Measurements from ENCODE around the gene GC. TPM values are rescaled to one million over a fixed set of nuclear protein-coding genes. Genes with fewer than 3 reads are reported as not detected.

GC gene
- total and polyA plus RNA-seq, 8 donors: 8.0 to 289 (median 30.3) TPM

- 92 to 97% methylated on average over 2 of the region's 2 CpGs for WGBS, 2 donors
- intact Hi-C loops (cut with DNase I): no loop called here
- no peak overlapping the region for H3K4me3 ChIP-seq
Observed at GRCh38 chr4:71775449-71775848, 8.4 kb downstream of the GC start.

GRCh38 chr4:71774136-71774535 is 9.7 kb downstream of the GC start:
- no peak for ATAC-seq
- WGBS, 2 donors: 43 to 61% methylated on average over 3 of the region's 3 CpGs
- intact Hi-C loops (cut with DNase I): no loop called here
- Histone ChIP-seq H3K9me3 (no peaks in the 10 kb centered on the region), H3K27ac (no peak overlapping the region), H3K4me3 (no peak overlapping the region), H3K4me1 (peaks cover 0 to 20% (median 0%) of the 10 kb centered on the region in 3 donors), H3K36me3 (no peaks in the 10 kb centered on the region), H3K27me3 (no peaks in the 10 kb centered on the region)
- TF ChIP-seq, protein P1, sequence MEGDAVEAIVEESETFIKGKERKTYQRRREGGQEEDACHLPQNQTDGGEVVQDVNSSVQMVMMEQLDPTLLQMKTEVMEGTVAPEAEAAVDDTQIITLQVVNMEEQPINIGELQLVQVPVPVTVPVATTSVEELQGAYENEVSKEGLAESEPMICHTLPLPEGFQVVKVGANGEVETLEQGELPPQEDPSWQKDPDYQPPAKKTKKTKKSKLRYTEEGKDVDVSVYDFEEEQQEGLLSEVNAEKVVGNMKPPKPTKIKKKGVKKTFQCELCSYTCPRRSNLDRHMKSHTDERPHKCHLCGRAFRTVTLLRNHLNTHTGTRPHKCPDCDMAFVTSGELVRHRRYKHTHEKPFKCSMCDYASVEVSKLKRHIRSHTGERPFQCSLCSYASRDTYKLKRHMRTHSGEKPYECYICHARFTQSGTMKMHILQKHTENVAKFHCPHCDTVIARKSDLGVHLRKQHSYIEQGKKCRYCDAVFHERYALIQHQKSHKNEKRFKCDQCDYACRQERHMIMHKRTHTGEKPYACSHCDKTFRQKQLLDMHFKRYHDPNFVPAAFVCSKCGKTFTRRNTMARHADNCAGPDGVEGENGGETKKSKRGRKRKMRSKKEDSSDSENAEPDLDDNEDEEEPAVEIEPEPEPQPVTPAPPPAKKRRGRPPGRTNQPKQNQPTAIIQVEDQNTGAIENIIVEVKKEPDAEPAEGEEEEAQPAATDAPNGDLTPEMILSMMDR (IDR thresholded peaks at IDR 0.05): no peak
- no peak for FAIRE-seq
- DNase-seq: no peak

More at GRCh38 chr4:71775449-71775848, 8.4 kb downstream of the GC start:
- ATAC-seq: no peak
- no peaks in the 10 kb centered on the region for H3K36me3 ChIP-seq
- H3K27ac ChIP-seq: no peak overlapping the region
- H3K4me1 ChIP-seq: peaks cover 0 to 24% (median 0%) of the 10 kb centered on the region in 3 donors
- no peaks in the 10 kb centered on the region for H3K9me3 ChIP-seq
- no peak for FAIRE-seq
- H3K27me3 ChIP-seq: no peaks in the 10 kb centered on the region
- DNase-seq: no peak
- TF ChIP-seq, protein P1 (IDR thresholded peaks at IDR 0.05): no peak

DNA sequence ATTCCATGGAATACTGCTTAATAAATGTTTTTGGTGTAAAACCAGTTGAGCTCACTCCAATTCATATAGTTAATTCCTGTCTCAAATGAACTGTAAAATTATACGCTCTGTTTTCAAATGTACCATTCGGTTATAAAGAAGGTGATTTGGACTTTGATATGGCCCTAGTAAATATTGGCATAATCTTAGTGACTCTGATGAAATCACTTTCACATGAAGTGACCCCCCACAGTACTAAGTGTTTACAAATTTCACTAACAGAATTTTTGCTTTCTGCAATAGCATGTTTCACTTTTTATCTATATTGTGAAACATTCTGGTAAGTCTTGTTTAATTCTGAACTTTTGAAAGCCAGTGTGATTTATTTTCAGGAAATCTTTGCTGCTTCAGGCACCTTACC is 10.9 kb downstream of the GC start:
- H3K9me3 ChIP-seq: no peaks in the 10 kb centered on the region
- no peaks in the 10 kb centered on the region for H3K27me3 ChIP-seq
- DNase-seq (no peak), ATAC-seq (peak in 3 of 4 donors; percentile 21 to 54 (median 36)), FAIRE-seq (no peak)
- no peaks in the 10 kb centered on the region for H3K36me3 ChIP-seq
- intact Hi-C loops (cut with DNase I): no loop called here
- no peak overlapping the region for H3K27ac ChIP-seq
- H3K4me3 ChIP-seq: no peak overlapping the region
- TF ChIP-seq, protein P1 (IDR thresholded peaks at IDR 0.05): no peak
- peaks cover 0 to 20% (median 0%) of the 10 kb centered on the region in 3 donors for H3K4me1 ChIP-seq
- WGBS, 2 donors: 27 to 33% methylated on average over 2 of the region's 2 CpGs

DNA sequence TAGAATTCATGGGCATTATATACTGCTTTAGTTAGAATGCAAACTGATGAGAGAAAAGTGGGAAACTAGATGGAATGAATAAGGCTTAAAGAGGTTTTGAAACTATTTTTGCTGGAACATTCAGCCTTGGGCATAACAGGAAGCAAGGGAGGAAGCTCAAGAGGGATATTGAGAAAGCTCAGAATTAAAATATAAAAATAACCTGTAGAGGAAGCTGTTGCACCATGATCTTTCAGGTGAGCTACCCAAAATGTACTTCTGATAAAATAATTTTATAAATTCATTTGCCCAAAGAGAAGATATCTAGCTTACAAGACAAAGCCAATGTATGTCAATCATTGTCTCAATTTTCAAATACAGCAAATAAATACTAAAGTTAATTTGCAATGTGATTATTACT is 11.3 kb downstream of the GC start:
- H3K4me3 ChIP-seq: no peak overlapping the region
- DNase-seq: no peak
- TF ChIP-seq, protein P1 (IDR thresholded peaks at IDR 0.05): peak in 2 of 4 donors; percentile 20 to 21
- no peaks in the 10 kb centered on the region for H3K36me3 ChIP-seq
- no peak overlapping the region for H3K27ac ChIP-seq
- peaks cover 0 to 20% (median 0%) of the 10 kb centered on the region in 3 donors for H3K4me1 ChIP-seq
- peak; percentile 58 to 88 (median 80) for ATAC-seq
- no peak for FAIRE-seq
- no peaks in the 10 kb centered on the region for H3K9me3 ChIP-seq
- no peaks in the 10 kb centered on the region for H3K27me3 ChIP-seq
- intact Hi-C loops (cut with DNase I): no loop called here

DNA sequence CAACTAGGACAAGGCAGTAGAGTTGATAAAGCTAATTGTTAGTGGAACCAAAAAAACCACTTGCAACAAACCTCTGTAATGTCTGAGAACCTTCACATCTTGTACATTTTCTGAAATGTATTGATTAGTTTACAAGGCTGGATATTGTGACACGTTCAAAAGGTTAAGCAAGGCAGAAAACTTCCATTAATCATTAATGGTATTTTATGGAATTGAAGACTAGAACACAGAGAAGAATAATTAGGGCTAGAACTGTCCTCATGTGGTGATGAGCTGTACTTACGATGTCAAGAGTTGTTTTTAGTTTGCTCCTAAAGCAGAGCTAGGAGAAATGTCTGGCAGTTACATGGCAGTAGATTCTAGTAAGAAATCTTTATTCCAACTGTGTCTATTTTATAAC is 12.3 kb downstream of the GC start:
- WGBS, 2 donors: 23 to 24% methylated on average over 2 of the region's 2 CpGs
- intact Hi-C loops (cut with DNase I): no loop called here
- H3K4me3 ChIP-seq: no peak overlapping the region
- no peaks in the 10 kb centered on the region for H3K9me3 ChIP-seq
- no peak overlapping the region for H3K27ac ChIP-seq
- peak in 1 of 4 donors; percentile 11 for ATAC-seq
- H3K36me3 ChIP-seq: no peaks in the 10 kb centered on the region
- H3K27me3 ChIP-seq: no peaks in the 10 kb centered on the region
- FAIRE-seq: no peak
- TF ChIP-seq, protein P1 (IDR thresholded peaks at IDR 0.05): no peak
- no peak for DNase-seq
- H3K4me1 ChIP-seq: peaks cover 0 to 20% (median 0%) of the 10 kb centered on the region in 3 donors

All from pancreas (tissue), 10 donors.